GM21360 (cell line): ENCODE measurements around the gene ARHGAP29.
A peak's percentile ranks its signal among the peaks of the same experiment; 100 is the strongest.

Experiments
- ATAC-seq: cut with Tn5 transposase; IDR thresholded peaks from one replicate; pipeline ENCODE4 v1.9.1; 2021; ENCODE audit warnings: mild to moderate bottlenecking, moderate library complexity; ENCODE audit not compliant: unreplicated experiment

ARHGAP29 gene

DNA sequence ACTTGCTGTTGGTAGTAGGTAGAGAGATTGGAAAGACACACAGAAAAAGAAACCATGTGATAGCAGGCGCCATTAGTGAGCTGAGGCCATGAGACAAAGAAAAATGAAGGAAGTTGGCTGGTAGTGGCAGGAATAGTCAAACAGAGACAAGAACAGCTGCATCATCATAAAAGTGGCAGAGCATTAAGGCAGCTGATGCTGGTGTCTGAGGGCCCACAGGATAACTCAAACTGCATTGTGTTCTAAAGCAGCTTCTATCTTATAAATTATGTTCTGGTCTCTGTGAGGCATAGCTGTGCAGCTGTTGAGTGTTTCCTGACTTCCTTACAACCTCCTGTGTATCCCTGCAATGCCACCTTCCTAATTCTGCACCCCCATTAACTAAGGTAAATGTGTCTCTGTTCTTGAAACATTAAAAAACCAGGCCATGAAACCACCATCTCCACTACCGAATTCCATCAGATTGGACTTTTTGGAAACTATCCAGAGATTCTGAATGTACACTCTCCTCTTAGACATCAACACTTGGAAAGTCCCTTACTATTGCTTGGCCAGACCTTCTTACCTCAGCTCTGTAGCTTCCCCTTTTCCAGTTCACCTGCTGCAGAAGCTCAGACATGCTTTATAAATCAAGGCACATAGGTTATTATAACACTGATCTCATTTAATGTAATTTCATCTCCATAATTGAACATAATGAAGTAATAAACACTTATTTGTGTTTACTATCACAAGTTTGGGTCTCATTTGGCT lies 23.4 kb upstream of the ARHGAP29 start:
- no peak for ATAC-seq

DNA sequence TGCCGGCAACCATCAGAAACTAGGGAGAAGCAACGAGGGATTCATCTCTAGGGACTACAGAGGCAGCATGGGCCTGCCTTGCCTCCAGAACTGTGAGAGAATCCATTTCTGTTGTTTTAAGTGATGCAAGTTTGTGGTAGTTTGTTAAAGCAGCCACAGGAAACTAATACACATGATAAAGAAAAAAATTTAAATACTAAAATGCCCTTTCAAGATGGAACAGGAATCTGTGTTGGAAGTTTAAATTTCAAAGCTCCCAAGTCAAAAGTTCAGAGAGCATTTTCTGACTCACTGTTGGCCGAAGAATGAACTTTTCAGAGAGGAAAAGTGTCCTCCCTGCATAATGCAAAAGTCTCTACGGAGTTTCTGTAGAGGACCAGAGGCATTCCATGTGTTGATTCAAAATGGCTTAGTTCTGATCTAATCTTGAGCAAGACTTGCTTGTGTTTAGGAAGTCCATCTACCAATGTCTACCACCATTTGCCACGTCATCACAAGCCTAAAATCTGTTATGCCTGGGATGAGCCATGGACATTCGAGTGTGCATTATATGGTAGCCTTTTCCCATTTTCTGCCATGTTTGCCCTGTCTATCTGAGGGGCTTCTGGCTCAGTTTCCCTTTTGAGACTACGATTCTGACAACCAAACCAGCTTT lies 22.4 kb upstream of the ARHGAP29 start:
- ATAC-seq = no peak

DNA sequence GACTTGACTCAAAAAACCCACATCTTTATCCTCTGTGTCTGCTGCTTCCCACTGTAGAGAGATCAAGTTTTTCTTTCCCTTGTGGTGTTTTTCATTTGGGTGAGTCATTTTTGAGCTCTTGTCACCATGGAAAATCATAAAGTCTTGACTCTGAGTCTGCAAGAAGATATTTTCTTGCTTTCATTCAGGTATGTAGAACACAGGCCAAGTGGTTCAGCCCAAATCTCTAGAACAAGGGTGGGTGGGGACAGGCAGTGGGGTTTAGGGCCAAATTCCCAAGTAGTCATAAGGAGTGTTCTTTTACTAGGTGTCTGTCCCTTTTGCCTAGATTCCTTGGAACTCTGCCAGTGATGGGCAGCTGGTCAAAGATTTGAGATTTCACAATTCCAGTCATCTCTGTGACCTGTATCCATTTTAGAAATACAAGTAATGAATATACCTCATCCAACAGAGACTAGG lies 21.5 kb upstream of the ARHGAP29 start:
- no peak for ATAC-seq

DNA sequence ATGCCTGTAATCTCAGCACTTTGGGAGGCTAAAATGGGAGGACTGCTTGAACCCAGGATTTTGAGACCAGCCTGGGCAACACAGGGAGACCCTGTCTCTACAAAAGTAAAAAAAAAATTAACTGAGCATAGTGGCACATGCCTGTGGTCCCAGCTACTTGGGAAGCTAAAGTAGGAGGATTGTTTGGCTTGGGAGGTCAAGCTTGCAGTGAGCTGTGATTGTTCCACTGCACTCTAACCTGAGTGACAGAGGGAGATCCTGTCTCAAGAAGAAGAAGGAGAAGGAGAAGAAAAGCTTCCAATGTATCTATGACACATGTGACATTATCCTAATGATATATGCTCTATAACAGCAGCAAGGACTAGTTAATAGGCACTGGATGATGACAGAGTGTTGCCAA lies 20.1 kb upstream of the ARHGAP29 start:
- no peak for ATAC-seq

DNA sequence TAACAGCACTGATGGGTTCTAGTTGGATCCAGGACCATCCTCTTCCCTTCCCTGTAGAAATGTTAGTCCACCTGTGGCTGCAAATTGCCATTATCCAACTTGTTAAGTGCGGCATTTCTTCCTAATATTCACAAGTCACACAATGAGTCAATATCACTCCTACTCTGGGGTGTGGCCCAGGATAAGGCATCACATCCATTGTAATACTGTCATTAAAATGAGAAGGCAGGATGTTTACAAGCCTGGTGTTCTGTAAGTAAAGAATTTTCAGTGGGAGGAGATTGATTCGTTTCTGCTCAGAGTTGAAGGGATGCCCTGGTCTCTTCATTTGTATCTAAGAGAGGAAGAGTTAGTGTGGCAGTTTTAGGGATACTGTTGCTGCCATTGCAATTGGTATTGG lies 18.1 kb upstream of the ARHGAP29 start:
- no peak for ATAC-seq

DNA sequence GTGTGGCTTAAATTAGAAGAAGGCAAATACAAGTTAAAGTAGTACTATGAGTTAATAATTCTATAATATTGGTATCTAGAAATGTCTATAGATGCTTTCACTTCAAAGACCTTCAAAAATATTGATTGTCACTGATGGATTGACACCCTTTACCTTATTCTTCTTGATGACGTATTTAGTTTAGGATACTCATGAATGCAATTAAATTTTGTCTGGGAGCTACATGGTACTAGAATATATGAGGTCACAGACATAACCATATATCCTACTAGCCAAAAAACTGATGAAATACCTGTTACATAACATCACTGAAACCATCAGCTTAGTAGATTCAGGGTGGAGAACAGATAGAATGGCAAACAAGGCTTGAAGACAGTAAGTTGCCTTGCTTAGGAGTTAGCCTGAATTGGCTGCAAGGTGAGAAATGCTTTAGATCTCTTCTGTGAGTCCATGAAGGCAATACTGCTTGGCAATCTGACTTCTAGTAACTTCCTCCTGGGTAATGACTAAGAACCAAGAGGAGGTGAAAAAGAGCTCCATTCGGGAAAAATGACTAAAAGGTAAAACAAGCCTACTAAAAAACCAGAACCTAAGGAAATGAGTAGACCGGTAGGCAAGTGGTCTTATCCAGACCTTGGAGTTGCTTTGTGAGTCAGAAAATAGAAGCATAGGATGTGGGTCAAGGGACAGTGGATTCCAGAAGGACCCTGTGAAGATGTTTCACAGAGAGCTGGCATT lies 16.9 kb upstream of the ARHGAP29 start:
- ATAC-seq = no peak

DNA sequence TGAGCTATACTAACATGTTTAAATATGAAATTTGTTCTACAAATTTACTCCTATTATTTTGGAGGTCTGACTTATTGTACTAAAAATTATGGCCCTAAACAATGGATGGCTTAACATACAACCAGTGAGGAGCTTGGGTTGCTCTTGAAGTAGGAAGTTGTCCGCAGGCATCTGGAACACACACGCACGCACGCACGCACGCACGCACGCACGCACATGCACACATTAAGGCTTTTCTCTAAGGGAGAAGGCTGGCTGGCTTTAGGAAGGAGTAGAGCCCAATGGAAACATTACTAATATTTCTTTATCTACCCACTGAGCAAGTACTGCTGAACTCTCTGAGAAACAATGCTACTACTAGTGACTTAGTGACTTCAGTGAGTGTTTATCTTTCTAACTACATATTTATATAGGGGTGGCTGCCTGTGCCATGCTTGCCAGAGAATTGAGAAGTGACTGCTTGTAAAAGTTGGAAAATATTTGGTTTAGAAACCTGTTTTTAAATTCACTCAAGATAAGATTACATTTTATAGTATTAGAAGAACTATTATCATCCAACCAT lies 16.2 kb upstream of the ARHGAP29 start:
- no peak for ATAC-seq

DNA sequence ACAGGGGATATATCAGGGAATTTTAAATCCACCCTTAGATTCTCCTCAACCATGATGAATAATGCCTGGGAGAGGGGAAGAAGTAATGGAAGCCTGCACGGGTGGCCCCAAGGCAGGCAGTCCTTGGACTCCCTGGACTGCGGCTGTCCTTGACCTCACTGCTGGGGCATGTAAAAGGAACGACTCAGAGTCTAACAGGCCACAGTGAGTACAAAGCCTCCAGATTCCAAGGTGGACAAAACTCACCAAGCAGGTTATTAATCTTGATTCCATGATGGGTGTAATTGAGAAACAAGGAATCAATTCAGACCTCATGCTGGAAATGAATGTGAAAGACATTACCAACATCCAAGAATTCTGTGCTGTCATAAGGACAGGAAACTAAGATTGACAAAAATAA lies 13.0 kb upstream of the ARHGAP29 start:
- no peak for ATAC-seq

DNA sequence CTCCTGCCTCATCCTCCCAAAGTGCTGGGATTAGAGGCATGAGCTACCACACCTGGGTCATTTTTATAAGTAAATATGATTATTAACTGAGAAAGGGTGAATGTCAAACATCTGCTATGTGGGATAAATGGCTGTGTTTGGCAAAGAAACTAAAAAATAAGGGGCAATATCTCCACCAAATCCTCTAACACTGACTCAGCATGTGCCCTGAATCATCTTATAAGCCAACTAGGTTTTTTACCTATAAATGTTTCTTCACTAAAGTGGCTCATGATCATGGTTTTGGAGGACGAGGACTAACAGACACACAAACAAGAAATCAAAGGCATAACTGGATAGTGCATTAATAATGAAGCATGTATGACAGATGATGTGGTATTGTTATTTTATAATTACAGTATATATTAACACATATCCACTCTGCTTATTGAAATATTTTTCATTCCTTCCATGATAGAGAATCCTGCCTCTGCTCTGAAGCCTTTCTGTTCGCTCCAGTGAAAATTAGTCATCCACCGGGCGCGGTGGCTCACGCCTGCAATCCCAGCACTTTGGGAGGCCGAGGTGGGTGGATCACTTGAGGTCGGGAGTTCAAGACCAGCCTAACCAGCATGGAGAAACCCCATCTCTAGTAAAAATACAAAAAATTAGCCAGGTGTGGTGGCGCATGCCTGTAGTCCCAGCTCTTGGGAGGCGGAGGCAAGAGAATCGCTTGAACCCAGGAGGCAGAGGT lies 11.7 kb upstream of the ARHGAP29 start:
- ATAC-seq = no peak

DNA sequence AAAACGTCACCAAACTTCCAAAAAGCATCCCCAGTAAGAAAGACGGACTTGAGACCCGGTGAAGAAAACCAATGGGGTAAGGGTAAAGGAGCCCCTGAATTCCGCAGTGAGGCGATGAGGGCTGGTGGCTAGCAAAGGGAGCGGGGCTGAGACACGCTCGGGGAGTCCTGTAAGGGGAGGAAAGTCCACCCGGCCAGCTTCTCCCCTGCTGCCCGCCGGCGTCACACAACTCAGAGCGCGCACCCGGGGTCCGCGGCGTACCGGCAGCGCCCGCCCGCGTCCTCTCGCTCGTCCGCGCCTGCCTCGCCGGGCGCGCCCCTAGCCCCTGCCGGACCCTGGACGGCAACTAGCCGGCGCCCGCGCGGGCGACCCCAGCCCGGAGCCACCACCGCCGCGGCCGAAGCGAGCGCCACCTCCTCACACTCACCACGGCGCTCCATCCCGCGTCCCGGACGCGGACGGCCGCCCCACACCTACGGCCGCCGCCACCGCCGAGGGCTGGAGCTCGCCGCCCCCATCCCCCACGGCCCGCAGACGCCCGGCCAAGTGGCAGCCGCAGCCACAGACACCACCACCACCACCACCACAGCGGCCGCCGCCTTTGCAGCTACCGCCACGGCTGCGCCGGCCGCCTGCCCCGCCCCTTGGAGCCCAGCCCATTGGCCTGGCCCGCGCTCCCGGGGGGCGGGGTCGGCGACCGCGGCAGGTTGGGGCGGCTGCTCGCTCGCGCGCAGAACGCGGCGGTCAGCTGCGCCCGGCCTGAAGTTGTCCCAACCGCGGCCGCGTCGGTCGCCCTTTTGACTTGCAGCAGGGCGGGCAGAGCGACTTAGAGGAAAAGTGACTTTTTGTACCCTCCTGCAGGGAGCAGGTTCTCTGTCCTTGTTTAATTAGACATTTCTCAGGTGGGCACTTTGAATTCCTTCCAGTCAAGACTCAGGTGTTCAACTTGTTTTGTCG lies 10.0 kb upstream of the ARHGAP29 start:
- peak; percentile 80 for ATAC-seq

DNA sequence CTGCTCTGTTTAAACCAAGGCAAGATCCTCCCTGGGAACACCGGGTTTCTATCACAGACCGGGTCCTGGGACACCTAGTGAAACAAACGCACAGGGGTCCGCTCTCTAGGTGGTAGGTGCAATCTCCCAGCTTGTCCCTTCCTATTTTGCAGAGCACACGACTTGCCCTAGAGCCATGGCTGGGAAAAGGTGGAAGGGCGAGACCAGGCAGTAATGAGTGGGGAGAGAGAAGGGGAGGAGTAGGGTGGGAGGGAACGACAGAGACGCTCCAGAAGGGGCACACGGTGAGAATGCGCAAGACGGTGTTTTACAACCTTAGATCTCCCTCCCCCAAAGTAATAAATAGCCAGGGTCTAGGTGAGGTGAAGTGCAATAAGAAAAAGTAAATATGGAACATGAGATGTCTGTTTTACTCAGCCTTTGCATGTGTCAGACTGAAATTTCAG lies 9.3 kb upstream of the ARHGAP29 start:
- no peak for ATAC-seq

DNA sequence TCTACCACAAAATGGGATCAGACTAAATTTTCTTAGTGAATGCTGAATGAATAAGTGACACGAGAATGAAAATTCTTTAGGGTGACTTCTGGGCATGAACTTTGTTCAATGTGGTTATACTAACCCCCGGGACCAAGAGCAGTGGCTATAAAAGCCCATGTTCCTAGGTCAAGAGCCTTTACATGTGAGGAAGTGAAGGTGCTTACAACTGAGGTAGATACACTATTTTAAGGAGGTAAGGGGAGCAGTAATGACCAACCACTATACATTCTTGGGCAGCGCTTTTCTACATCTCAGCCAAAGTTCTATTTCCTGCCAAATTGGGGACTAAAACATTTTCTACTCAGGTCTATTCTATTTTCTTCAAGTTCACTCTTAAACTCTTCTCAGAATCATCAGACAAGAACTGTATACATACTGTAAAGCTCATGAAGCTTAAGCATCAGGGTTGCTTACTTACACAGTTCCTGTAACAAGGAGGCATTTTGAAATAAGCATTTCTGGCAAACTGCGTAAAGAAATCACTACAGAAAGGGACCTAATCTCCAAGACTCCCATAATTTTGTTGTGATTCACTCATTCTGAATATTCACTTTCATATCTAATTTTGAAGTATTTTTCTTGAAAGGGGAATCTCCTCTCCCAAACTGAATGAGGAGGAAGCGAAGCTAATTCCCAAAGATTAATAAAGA lies 8.5 kb upstream of the ARHGAP29 start:
- ATAC-seq = no peak

DNA sequence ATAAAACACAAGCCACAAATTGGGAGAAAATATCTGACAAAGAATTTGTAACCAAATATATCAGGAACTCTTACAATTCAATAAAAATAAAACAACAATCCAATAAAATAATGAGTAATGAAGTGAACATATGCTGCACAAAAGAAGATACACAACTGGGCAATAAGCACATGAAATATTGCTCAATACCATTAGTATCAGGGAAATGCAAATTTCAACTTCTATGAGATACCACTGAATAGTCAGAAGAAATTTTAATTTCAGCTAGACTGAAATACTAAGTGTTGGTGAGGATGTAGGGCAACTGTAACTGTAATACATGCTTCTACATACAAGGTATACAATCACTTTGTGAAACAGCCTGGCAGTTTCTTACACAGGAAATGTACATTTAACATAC lies 7.4 kb upstream of the ARHGAP29 start:
- ATAC-seq = no peak

DNA sequence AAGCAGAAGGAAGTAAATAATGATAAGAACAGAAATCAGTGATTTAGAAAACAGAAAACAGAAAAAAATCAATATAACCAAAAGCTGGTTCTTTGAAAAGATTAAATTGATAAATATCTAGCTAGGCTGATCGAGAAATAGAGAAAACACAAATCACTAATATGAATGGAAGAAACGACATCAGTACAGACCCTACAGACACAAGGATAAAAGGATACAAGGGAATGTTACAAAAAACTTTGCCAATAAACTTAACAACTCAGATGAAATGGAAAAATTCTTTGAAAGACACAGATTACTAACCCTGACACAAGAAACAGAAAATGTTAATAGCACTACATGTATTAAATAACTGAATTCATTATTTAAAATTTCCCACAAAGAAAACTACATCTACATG lies 6.3 kb upstream of the ARHGAP29 start:
- ATAC-seq = no peak

DNA sequence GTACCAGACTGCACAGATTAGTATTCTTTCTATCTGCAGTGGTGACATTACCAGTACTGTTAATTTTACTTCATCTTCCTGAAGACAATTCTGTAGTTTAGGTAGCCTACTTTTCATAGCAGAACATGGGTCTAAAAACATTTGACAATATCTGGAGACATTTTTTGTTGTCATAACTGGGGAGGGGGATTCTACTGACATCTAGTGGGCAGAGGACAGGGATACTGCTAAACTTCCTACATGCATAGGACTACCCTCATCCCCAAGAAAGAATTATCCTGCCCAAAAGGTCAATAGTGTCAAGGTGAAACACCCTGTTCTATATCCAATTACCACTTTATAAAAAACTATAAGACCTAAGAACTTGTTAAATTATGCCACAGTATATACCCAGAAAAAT lies 3.4 kb upstream of the ARHGAP29 start:
- ATAC-seq = no peak

DNA sequence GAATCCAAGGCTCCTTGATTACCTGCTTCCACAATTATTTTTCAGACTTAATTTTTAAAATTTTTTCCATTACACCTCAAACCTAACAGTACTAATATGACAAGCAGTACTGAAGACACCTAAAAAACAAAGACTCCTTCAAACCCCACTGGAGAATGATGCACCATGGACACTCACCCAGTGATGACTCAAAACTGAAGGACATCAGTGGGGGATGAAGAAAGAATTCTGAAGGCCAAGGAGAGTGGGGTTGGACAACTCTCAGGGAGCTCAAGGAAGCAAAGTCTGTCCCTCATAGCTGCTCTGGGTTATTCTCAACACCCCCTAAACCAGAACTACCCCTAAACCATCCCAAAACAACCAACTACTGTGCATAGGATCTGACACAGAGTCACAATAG lies 2.4 kb upstream of the ARHGAP29 start:
- ATAC-seq = no peak

DNA sequence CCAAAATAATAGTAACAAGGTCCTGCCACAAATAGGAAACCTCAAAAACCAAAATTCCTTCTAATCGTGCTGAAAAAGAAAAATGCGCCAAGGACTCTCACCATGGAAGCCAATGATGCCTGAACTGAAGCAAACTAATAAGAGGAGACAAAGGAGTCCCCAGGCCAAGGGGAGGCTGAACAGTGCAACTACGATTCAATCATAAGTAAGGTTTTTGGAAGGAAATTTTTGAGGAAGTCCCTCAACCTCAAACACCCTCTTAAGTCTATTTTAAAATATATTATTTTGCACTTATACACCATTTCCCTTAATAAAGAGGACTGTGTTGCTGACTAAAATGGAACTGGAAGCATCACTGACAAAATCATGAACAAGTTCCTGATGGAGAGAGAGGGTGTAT lies 1.7 kb upstream of the ARHGAP29 start:
- ATAC-seq = no peak

DNA sequence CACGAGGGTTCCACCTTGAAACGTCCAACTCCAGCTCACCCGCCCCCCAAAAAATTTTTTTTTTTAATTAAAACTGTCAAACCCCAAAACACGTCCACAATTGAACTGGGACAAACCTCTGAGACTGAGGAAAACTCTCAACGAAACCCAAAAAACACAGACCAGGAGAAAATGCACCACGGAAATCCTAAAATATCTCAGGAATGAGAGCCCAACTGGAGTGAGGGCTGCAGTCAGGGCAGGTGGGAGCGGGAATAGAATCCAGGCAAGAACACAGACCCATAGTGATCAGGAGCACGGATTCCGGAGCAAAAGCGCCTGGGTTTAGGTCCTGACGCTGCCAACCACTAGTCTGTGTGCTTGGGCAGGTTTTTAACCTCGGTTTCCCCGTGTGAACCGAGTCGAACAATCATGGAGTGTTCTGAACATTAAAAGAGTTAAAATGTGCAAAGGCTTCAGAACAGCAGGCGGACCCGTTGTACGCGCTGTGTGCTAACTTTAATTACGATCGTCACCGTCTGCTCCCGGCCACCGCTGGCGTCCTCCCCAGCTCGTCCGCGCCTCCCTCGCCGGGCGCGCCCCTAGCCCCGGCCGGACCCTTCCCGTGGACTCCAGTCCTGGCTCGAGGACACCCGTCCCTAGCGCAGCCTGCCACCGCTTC lies 624 bp downstream of the ARHGAP29 start:
- peak; percentile 13 for ATAC-seq
